SU-DHL-6 (cell line): Measurements from ENCODE around the gene CORO1A.
"Not testable (repeated sequence)": the region's sequence is repeated elsewhere in the genome, so short reads cannot be mapped to it uniquely, and the experiment has no call there.

Experiments used
- EZH2phosphoT487 ChIP-seq: fragments of 200-600 bp; sonication (generic), shearing (Covaris generic); conservative IDR thresholded peaks from 2 replicates; pipeline ENCODE4 v1.6.1; 2018; ENCODE audit warnings: mild to moderate bottlenecking, antibody characterized with exemption, low read length, moderate library complexity, mixed read lengths
- TF ChIP-seq, protein P1 (sequence below): fragments of 200-600 bp; sonication (generic); IDR thresholded peaks from one replicate; pipeline ENCODE4 v1.5.1; 2017; ENCODE audit warnings: antibody characterized with exemption, mild to moderate bottlenecking, low read length, moderate library complexity; ENCODE audit not compliant: insufficient read depth, poor library complexity, severe bottlenecking

DNA sequence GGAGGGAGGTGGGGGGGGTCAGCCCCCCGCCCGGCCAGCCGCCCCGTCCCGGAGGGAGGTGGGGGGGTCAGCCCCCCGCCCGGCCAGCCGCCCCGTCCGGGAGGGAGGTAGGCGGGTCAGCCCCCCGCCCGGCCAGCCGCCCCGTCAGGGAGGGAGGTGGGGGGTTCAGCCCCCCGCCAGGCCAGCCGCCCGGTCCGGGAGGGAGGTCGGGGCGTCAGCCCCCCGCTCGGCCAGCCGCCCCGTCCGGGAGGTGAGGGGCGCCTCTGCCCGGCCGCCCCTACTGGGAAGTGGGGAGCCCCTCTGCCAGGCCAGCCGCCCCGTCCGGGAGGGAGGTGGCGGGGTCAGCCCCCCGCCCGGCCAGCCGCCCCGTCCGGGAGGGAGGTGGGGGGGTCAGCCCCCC, 14.0 kb upstream of the CORO1A start:
- TF ChIP-seq, protein P1, sequence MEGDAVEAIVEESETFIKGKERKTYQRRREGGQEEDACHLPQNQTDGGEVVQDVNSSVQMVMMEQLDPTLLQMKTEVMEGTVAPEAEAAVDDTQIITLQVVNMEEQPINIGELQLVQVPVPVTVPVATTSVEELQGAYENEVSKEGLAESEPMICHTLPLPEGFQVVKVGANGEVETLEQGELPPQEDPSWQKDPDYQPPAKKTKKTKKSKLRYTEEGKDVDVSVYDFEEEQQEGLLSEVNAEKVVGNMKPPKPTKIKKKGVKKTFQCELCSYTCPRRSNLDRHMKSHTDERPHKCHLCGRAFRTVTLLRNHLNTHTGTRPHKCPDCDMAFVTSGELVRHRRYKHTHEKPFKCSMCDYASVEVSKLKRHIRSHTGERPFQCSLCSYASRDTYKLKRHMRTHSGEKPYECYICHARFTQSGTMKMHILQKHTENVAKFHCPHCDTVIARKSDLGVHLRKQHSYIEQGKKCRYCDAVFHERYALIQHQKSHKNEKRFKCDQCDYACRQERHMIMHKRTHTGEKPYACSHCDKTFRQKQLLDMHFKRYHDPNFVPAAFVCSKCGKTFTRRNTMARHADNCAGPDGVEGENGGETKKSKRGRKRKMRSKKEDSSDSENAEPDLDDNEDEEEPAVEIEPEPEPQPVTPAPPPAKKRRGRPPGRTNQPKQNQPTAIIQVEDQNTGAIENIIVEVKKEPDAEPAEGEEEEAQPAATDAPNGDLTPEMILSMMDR, result not testable (repeated sequence)
- TF ChIP-seq EZH2phosphoT487, result not testable (repeated sequence)
